Measurements from ENCODE around the gene MPRIP. TPM values are rescaled to one million over a fixed set of nuclear protein-coding genes. Genes with fewer than 3 reads are reported as not detected.

The MPRIP gene
- total RNA-seq, 1 experiment from 2014 or later: 132 TPM

DNA sequence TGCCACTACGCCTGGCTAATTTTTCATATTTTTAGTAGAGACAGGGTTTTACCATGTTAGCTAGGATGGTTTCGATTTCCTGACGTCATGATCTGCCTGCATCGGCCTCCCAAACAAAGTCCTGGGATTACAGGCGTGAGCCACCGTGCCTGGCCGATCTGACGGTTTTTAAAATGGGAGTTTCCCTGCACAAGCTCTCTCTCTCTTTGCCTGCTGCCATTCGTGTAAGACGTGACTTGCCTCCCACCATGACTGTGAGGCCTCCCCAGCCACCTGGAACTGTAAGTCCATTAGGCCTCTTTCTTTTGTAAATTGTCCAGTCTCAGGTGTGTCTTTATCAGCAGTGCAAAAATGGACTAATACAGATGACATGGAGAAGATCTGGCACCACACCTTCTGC lies 199.4 kb downstream of the MPRIP start:
- Mint-ChIP-seq H3K27me3 (ENCODE audit: low read depth) (no peaks in the 10 kb centered on the region), H3K4me1 (peaks cover 7 to 14% of the 10 kb centered on the region in 2 experiments; a peak in 3 of 4 replicates), H3K36me3 (ENCODE audit: insufficient read depth in 1 of 3, low read depth in 3 of 3) (peaks cover 5 to 18% (median 10%) of the 10 kb centered on the region in 3 experiments; a peak in 5 of 7 replicates), H3K4me3 (no peak overlapping the region), H3K9me3 (no peaks in the 10 kb centered on the region), H3K27ac (peak overlapping the region in 1 of 3 experiments; percentile 24; a peak in 1 of 7 replicates)
- no peak overlapping the region for H3K14ac ChIP-seq (ENCODE audit: insufficient read depth, low read length)
- H2AK5ac ChIP-seq (ENCODE audit: insufficient read length, low read length): no peak overlapping the region
- no peaks in the 10 kb centered on the region for H3K79me1 ChIP-seq (ENCODE audit: insufficient read depth, low read depth, low read length, poor library complexity, severe bottlenecking)
- H3T11ph ChIP-seq (ENCODE audit: low read length): no peak overlapping the region
- TF ChIP-seq, protein P1, sequence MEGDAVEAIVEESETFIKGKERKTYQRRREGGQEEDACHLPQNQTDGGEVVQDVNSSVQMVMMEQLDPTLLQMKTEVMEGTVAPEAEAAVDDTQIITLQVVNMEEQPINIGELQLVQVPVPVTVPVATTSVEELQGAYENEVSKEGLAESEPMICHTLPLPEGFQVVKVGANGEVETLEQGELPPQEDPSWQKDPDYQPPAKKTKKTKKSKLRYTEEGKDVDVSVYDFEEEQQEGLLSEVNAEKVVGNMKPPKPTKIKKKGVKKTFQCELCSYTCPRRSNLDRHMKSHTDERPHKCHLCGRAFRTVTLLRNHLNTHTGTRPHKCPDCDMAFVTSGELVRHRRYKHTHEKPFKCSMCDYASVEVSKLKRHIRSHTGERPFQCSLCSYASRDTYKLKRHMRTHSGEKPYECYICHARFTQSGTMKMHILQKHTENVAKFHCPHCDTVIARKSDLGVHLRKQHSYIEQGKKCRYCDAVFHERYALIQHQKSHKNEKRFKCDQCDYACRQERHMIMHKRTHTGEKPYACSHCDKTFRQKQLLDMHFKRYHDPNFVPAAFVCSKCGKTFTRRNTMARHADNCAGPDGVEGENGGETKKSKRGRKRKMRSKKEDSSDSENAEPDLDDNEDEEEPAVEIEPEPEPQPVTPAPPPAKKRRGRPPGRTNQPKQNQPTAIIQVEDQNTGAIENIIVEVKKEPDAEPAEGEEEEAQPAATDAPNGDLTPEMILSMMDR (conservative IDR thresholded peaks at IDR 0.05): no peak
- no peak overlapping the region for H3K18ac ChIP-seq (ENCODE audit: insufficient read length, low read depth, low read length)
- no peak overlapping the region for H4K5ac ChIP-seq (ENCODE audit: insufficient read length, low read depth, low read length)
- H4K20me1 ChIP-seq (ENCODE audit: control insufficient read depth, insufficient read depth, insufficient read length): no peaks in the 10 kb centered on the region
- no peak overlapping the region for H3K27ac ChIP-seq (ENCODE audit: insufficient read length, low read depth, low read length)
- no peaks in the 10 kb centered on the region for H3K23me2 ChIP-seq (ENCODE audit: insufficient read length, low read depth, low read length, poor library complexity, severe bottlenecking)
- no peak overlapping the region for H3K23ac ChIP-seq (ENCODE audit: insufficient read length, low read depth, low read length)
- no peak overlapping the region for H3K4ac ChIP-seq (ENCODE audit: low read depth, low read length)
- H2BK20ac ChIP-seq (ENCODE audit: low read depth, low read length, poor library complexity, severe bottlenecking): no peak overlapping the region
- H3K27me3 ChIP-seq (ENCODE audit: insufficient read depth, low read length): no peaks in the 10 kb centered on the region
- H2BK5ac ChIP-seq (ENCODE audit: insufficient read length, low read length): no peak overlapping the region
- no peak overlapping the region for H2AFZ ChIP-seq (ENCODE audit: low read length)
- no peak overlapping the region for H3K4me2 ChIP-seq (ENCODE audit: insufficient read depth, insufficient read length, low read length)
- H3K9ac ChIP-seq (ENCODE audit: extremely low read depth, insufficient read length, low read length): no peak overlapping the region
- no peak overlapping the region for H2BK15ac ChIP-seq (ENCODE audit: low read depth, low read length)
- WGBS (ENCODE audit: extremely low coverage, insufficient read length, low lambda C conversion rate): no CpG with 5 or more reads among the region's 10 CpGs
- no peak overlapping the region for H4K91ac ChIP-seq (ENCODE audit: insufficient read length, low read depth, low read length)
- DNase-seq: no peak
- no peak overlapping the region for H4K8ac ChIP-seq (replicated peaks; ENCODE audit: insufficient read length, low read depth, low read length)
- no peak overlapping the region for H3K56ac ChIP-seq (ENCODE audit: insufficient read length, low read depth, low read length)
- H2BK120ac ChIP-seq (ENCODE audit: low read depth, low read length, poor library complexity, severe bottlenecking): no peak overlapping the region
- H3K4me1 ChIP-seq (ENCODE audit: insufficient read depth, low read length): no peaks in the 10 kb centered on the region
- H3K79me2 ChIP-seq (ENCODE audit: insufficient read depth, low read length): no peaks in the 10 kb centered on the region
- H2BK12ac ChIP-seq (ENCODE audit: insufficient read length, low read depth, low read length): no peak overlapping the region
- H3K9me3 ChIP-seq (ENCODE audit: control insufficient read depth, low read depth, low read length): no peaks in the 10 kb centered on the region

All from H9 (cell line).